Stomach (tissue), 9 donors: ENCODE data around the gene TMEM123. TPM values are rescaled to one million over a fixed set of nuclear protein-coding genes. Genes with fewer than 3 reads are reported as not detected.

Source experiments
- DNase-seq, 2 donors: peaks; one replicate each; pipeline versions ENCODE4 v3.0.0 to v3.0.0-alpha.2; 2013 to 2019
- H3K27ac ChIP-seq, 5 donors: fragments of 200-600 bp in 4 of 5; sonication (generic) in 4 of 5; one replicate each; pipeline ENCODE4 v1.5.1; 2013 to 2019; ENCODE audit warnings: mild to moderate bottlenecking in 1 of 5, moderate library complexity in 1 of 5
- H3K27me3 ChIP-seq, 3 donors: fragments of 200-600 bp; sonication (generic); one replicate each; pipeline ENCODE4 v1.5.1; 2017 to 2019; ENCODE audit warnings: mixed run types in 1 of 3
- H3K36me3 ChIP-seq, 4 donors: fragments of 200-600 bp; sonication (generic); 1 replicate in 3 of 4; 2 replicates in 1 of 4; pipeline ENCODE4 v1.5.1; 2016 to 2019
- H3K4me1 ChIP-seq, 4 donors: fragments of 200-600 bp; sonication (generic); one replicate each; pipeline ENCODE4 v1.5.1; 2016 to 2019
- H3K4me3 ChIP-seq, 4 donors: fragments of 200-600 bp; sonication (generic) in 3 of 4; one replicate each; pipeline ENCODE4 v1.5.1; 2016 to 2019; ENCODE audit warnings: mild to moderate bottlenecking in 1 of 4
- H3K9me3 ChIP-seq, 4 donors: fragments of 200-600 bp; sonication (generic); one replicate each; pipeline ENCODE4 v1.5.1; 2016 to 2019
- EP300 ChIP-seq: sonication (generic); formaldehyde crosslinking; IDR thresholded peaks from one replicate; pipeline ENCODE4 v1.6.1; 2017; ENCODE audit warnings: antibody characterized with exemption
- POLR2A ChIP-seq, 4 donors: fragments of 450-650 bp; IDR thresholded peaks; one replicate each; pipeline ENCODE4 v1.6.1; 2016; ENCODE audit warnings: antibody characterized with exemption in 4 of 4, control low read depth in 2 of 4, mild to moderate bottlenecking in 1 of 4, moderate library complexity in 1 of 4
- POLR2AphosphoS5 ChIP-seq, 3 donors: sonication (generic); formaldehyde crosslinking; IDR thresholded peaks; one replicate each; pipeline ENCODE4 v1.6.1; 2016; ENCODE audit warnings: antibody characterized with exemption in 3 of 3
- WGBS, 5 donors: extraction: QIAGEN DNeasy Blood & Tissue Kit in 3 of 5; methylation state at CpG; one replicate each; pipeline versions ENCODE4 v1.1.5 to v1.1.7; 2013 to 2018; 5-methylcytosine and 5-hydroxymethylcytosine counted together
- intact Hi-C: fragments of 100-400 bp; cut with DNase I; formaldehyde crosslinking; loops from one replicate; pipeline ENCODE4 v1.15.1; 2023; ENCODE audit warnings: low total_unique reads
- polyA plus RNA-seq, 3 donors: library from polyadenylated mRNA; stranded (reverse); fragments of 200-250 nt; gene quantifications; one replicate each; pipeline ENCODE4 v1.2.3, GENCODE V29; 2013
- total RNA-seq, 5 donors: library from RNA; depleted of rRNA; stranded (reverse); fragments of >200 nt; gene quantifications; one replicate each; pipeline versions ENCODE4 v1.1.0 to v1.2.3, GENCODE V29; 2014 to 2016
- TF ChIP-seq, protein P1 (sequence below), 7 experiments: fragments of 450-650 bp in 4 of 7; fragments of 200-600 bp in 3 of 7; sonication (generic) in 3 of 7; IDR thresholded peaks; one replicate each; pipeline ENCODE4 v1.5.1; 2016 to 2019; ENCODE audit warnings: antibody characterized with exemption in 7 of 7, control low read depth in 2 of 7, mild to moderate bottlenecking in 1 of 7
- donor health status: healthy with polysubstance abuse.
- donor health status: Bipolar disorder and iron deficiency.
- donor health status: healthy.

The TMEM123 gene
- total and polyA plus RNA-seq, 8 donors: 16.2 to 226 (median 51.6) TPM

DNA sequence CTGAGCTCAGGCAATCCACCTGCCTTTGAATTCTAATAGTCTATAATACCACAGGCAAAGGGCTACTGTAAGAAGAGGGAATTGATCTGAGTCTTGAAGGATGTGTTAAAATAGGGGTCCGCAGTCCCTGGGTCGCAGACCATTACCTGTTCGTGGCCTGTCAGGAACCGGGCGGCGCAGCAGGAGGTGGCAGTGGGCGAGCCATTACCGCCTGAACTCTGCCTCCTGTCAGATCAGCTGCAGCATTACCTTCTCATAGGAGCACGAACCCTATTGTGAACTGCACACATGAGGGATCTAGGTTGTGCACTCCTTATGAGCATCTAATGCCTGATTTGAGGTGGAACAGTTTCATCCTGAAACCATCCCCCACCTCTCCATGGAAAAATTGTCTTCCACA is 11.5 kb upstream of the TMEM123 start:
- 95 to 98% (median 97%) methylated on average over 9 of the region's 9 CpGs for WGBS, 5 donors
- Histone ChIP-seq H3K27me3 (no peaks in the 10 kb centered on the region), H3K27ac (no peak overlapping the region), H3K4me3 (no peak overlapping the region), H3K36me3 (no peaks in the 10 kb centered on the region), H3K9me3 (no peaks in the 10 kb centered on the region), H3K4me1 (peaks cover 6 to 26% (median 15%) of the 10 kb centered on the region in 4 donors)
- no peak for DNase-seq
- no peak for TF ChIP-seq EP300
- no peak for TF ChIP-seq POLR2AphosphoS5 (IDR thresholded peaks at IDR 0.05)
- TF ChIP-seq POLR2A (IDR thresholded peaks at IDR 0.05): no peak
- TF ChIP-seq, protein P1, sequence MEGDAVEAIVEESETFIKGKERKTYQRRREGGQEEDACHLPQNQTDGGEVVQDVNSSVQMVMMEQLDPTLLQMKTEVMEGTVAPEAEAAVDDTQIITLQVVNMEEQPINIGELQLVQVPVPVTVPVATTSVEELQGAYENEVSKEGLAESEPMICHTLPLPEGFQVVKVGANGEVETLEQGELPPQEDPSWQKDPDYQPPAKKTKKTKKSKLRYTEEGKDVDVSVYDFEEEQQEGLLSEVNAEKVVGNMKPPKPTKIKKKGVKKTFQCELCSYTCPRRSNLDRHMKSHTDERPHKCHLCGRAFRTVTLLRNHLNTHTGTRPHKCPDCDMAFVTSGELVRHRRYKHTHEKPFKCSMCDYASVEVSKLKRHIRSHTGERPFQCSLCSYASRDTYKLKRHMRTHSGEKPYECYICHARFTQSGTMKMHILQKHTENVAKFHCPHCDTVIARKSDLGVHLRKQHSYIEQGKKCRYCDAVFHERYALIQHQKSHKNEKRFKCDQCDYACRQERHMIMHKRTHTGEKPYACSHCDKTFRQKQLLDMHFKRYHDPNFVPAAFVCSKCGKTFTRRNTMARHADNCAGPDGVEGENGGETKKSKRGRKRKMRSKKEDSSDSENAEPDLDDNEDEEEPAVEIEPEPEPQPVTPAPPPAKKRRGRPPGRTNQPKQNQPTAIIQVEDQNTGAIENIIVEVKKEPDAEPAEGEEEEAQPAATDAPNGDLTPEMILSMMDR (IDR thresholded peaks at IDR 0.05): no peak
- intact Hi-C loops: no loop called here

DNA sequence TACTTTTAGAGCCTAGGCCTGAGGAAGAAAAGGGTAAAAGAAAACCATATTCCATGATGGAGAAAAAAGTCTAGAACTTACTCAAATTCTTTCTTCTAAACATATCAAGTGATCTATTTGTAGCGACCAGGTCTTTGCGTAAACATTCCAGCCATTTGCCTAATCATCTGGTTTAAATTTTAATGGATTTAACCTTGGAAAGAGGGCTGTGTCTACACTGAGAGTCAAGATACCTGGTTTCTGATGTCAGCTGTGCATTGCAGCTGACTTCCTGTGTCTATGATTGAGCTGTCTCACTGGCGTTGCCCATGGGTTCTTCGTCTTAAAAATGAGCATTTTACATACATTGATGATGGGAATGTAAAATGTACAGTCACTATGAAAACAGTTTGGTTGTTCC is 10.0 kb upstream of the TMEM123 start:
- H3K27ac ChIP-seq: no peak overlapping the region
- H3K4me1 ChIP-seq: peaks cover 0 to 17% (median 12%) of the 10 kb centered on the region in 4 donors
- H3K4me3 ChIP-seq: no peak overlapping the region
- no peaks in the 10 kb centered on the region for H3K36me3 ChIP-seq
- no peak for DNase-seq
- no peak for TF ChIP-seq POLR2AphosphoS5 (IDR thresholded peaks at IDR 0.05)
- no peak for TF ChIP-seq EP300
- TF ChIP-seq POLR2A (IDR thresholded peaks at IDR 0.05): no peak
- TF ChIP-seq, protein P1 (IDR thresholded peaks at IDR 0.05): no peak
- 69 to 76% (median 75%) methylated on average over 4 of the region's 4 CpGs for WGBS, 5 donors
- no peaks in the 10 kb centered on the region for H3K27me3 ChIP-seq
- H3K9me3 ChIP-seq: no peaks in the 10 kb centered on the region
- intact Hi-C loops: no loop called here

DNA sequence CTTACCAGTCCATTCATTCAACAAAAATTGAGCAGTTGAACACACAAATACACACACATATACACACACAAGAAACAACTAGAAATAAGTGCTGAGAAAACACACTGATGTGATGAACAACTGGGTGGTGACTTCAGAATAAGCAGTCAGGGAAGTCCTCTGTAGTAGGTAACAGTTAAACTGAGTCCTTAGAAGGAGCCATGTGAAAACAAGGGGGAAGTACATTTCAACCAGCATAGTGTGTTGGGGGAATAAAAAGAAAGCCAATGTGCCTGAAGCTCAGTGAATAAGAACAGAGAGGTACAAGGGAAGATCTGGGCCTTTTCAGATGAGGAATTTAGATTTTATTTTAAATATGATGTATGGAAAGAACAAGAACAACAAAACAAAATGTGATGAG is 6.8 kb upstream of the TMEM123 start:
- Histone ChIP-seq H3K9me3 (no peaks in the 10 kb centered on the region), H3K36me3 (no peaks in the 10 kb centered on the region), H3K4me1 (peaks cover 0 to 26% (median 7%) of the 10 kb centered on the region in 4 donors), H3K4me3 (no peak overlapping the region), H3K27me3 (no peaks in the 10 kb centered on the region), H3K27ac (no peak overlapping the region)
- no peak for TF ChIP-seq EP300
- TF ChIP-seq POLR2AphosphoS5 (IDR thresholded peaks at IDR 0.05): no peak
- TF ChIP-seq POLR2A (IDR thresholded peaks at IDR 0.05): no peak
- TF ChIP-seq, protein P1 (IDR thresholded peaks at IDR 0.05): no peak
- intact Hi-C loops: no loop called here
- no peak for DNase-seq

DNA sequence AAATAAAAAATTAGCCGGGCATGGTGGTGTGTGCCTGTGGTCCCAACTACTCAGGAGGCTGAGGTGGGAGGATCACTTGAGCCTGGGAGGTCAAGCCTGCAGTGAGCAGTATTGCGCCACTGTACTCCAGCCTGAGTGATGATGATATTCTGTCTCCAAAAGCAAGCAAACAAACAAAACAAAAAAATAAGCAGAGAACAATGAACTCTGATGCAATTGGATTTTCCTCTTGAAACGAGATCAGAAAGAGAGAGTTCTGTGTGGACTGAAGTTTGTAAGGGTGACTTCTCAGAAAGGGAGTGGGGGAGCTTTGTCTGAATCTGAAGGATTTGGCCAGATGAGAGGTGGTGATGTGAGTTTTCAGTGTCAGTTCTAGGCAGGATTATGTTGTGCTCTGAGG is 6.0 kb upstream of the TMEM123 start:
- TF ChIP-seq EP300: no peak
- TF ChIP-seq, protein P1 (IDR thresholded peaks at IDR 0.05): no peak
- no peak for TF ChIP-seq POLR2A (IDR thresholded peaks at IDR 0.05)
- no peak for TF ChIP-seq POLR2AphosphoS5 (IDR thresholded peaks at IDR 0.05)
- no peak overlapping the region for H3K27ac ChIP-seq
- no peaks in the 10 kb centered on the region for H3K27me3 ChIP-seq
- H3K4me3 ChIP-seq: no peak overlapping the region
- peaks cover 2 to 34% (median 13%) of the 10 kb centered on the region in 4 donors for H3K4me1 ChIP-seq
- DNase-seq: no peak
- 85 to 91% (median 89%) methylated on average over 3 of the region's 3 CpGs for WGBS, 5 donors
- no peaks in the 10 kb centered on the region for H3K9me3 ChIP-seq
- intact Hi-C loops: no loop called here
- no peaks in the 10 kb centered on the region for H3K36me3 ChIP-seq
